Measurements from ENCODE around the gene GNAQ.
"Not testable (repeated sequence)": the region's sequence is repeated elsewhere in the genome, so short reads cannot be mapped to it uniquely, and the experiment has no call there.

Gene GNAQ

DNA sequence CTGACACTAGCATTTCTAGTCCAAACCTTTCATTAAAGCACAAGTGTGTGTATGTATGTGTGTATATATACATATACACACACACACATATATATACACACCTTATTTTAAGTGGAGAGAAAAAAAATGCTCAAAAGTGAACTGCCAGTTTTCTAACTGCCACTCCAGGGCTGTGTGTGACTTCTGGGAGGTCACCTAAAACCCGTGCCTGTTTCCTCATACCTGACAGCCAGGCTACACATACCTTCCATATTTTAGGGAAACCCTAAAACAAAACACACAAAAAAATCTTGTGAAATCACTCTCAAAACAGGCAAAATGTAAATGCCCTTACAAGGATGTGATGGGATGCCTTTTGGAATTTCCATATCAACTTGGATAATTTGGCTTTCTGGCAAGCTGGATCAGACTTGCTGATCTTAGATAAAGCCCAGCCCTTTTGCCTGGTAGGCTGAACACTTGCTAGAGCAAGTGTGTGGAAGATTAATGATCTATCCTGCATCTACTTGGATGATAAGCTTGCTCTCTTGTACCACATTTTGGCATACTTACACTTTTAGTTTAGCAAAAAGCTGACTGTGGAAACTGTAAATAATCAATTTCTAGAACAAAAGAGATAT, 127.8 kb downstream of the GNAQ start:
- no peak for DNase-seq (ENCODE audit: low spot score)

GRCh38 chr9:77901771-77902170, 129.8 kb downstream of the GNAQ start:
- DNase-seq (ENCODE audit: low spot score) = no peak

GRCh38 chr9:77901018-77901417, 130.6 kb downstream of the GNAQ start:
- DNase-seq (ENCODE audit: low spot score) = no peak

DNA sequence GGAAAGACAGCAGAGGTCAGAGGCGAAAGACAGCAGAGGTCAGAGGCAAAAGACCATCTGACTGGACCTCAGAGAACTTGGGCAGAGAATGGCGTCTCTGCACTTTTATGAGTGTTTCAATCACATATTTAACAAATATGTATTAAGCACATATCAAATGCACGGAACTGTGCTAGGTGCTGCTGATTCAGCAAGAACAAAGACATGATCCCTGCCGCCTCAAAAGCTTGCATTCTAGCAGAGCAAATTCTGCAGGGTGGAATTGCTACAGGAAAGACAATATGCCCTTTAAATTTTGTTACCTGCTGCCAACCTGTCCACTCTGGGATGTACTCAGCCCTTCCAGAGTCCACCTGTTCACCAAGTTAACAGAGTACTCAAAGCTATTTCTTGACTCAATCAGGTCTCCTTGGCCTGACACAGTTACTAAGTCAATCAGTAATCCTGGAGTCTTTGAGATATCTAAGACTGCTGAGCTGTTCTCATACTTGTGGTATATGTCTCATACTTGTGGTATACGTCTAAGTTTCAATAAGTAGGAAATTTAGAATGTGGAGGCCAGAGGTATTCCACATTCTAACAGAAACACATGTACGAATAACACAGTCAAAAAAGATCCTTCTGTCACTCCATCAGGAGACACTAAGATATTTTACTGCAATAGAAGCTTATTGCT, 131.8 kb downstream of the GNAQ start:
- no peak for DNase-seq (ENCODE audit: low spot score)

DNA sequence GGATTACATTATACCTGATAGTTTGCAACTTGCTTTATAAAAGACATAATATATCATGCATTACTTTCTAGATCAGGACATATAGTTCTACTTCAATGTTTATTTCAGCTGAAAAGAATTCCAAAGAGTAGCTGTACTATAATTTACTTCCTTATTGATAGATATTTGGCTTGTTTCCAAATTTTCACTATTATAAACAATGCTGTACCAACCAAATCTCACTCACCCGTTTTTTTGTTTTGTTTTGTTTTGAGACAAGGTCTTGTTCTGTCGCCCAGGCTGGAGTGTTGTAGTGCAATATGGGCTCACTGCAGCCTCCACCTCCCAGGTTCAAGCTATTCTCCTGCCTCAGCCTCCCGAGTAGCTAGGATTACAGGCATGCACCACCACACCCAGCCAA, 132.7 kb downstream of the GNAQ start:
- DNase-seq (ENCODE audit: low spot score) = no peak

- DNase-seq (ENCODE audit: low spot score) = peak; percentile 28
Observed at GRCh38 chr9:77896938-77897667, 134.5 kb downstream of the GNAQ start.

- no peak for DNase-seq (ENCODE audit: low spot score)
Observed at GRCh38 chr9:77896269-77896937, 135.2 kb downstream of the GNAQ start.

- DNase-seq (ENCODE audit: low spot score) = no peak
Observed at GRCh38 chr9:77893706-77894105, 137.9 kb downstream of the GNAQ start.

GRCh38 chr9:77892955-77893514, 138.6 kb downstream of the GNAQ start:
- DNase-seq (ENCODE audit: low spot score) = no peak

DNA sequence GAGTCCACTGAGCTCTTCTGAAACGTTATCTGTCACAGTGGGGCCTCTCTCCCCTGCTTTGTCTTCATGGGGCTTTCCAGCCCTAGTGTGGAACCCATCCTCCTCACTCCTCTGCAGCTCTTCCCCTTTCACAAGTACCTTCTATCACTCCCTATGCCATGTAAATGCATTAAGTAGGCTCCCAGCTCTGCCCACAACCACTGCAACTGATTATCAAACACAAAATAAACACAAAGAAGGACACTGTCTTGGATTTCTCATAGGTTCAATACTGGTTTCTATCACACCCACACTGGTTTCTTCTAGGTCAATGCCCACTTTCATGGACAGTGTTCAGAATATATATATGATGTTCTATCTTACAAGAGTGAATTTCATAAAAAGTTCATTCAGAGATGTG, 139.4 kb downstream of the GNAQ start:
- DNase-seq (ENCODE audit: low spot score) = no peak

DNA sequence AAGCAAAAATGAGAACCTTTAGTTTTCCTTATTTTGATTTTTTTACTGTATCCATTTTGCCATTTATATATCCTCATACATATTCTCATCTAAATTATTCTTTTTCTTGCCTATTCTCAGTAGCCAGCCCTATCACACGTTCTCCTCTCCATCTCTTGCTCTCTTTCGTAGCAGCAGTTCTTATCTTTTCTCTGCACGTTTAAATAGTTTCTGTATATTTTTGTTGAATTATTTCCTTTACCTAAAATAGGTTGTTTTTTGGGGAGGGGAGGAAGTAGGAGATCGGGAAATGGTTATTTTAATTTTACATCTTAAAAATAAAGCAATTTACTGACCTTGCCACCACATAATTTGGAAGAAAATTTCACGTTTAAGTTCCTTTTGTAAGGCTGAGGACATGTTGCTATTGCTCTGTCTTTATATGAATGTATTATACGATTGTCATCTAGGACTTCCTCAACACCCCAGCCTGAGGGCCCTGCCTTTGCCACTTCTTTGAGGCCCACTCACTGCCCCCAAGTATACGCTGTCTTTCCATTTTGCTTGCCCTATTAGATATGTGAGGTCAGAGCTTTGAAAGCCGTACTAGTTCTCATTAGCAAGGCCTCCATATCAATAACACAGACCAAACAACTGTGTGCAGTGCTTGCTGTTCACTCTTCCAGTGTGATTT, 140.3 kb downstream of the GNAQ start:
- DNase-seq (ENCODE audit: low spot score) = no peak

- DNase-seq (ENCODE audit: low spot score) = no peak
Observed at GRCh38 chr9:77887662-77888061, 143.9 kb downstream of the GNAQ start.

- DNase-seq (ENCODE audit: low spot score) = no peak
Observed at GRCh38 chr9:77885104-77885672, 146.4 kb downstream of the GNAQ start.

GRCh38 chr9:77883846-77884771, 147.5 kb downstream of the GNAQ start:
- DNase-seq (ENCODE audit: low spot score) = no peak

GRCh38 chr9:77883133-77883532, 148.5 kb downstream of the GNAQ start:
- no peak for DNase-seq (ENCODE audit: low spot score)

- DNase-seq (ENCODE audit: low spot score) = no peak
Observed at GRCh38 chr9:77882294-77882693, 149.3 kb downstream of the GNAQ start.

GRCh38 chr9:77881634-77882033, 150.0 kb downstream of the GNAQ start:
- not testable (repeated sequence) for DNase-seq (ENCODE audit: low spot score)

DNA sequence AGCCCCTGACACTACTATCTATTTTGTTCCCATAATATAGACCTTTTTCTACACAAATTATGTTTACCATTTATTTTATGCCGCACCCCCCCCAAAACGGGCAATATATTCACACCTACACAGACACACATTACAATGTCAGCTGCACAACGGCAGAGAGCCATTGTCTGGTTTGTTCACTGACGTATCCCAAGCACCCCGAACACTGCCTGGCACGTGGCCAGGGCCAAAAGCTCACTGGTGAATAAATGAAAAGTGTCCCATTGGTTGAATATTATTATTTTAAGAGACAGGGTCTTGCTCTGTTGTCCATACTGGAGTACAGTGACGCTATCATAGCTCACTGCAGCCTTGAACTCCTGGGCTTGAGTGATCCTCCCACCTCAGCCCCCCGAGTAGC, 150.5 kb downstream of the GNAQ start:
- no peak for DNase-seq (ENCODE audit: low spot score)

DNA sequence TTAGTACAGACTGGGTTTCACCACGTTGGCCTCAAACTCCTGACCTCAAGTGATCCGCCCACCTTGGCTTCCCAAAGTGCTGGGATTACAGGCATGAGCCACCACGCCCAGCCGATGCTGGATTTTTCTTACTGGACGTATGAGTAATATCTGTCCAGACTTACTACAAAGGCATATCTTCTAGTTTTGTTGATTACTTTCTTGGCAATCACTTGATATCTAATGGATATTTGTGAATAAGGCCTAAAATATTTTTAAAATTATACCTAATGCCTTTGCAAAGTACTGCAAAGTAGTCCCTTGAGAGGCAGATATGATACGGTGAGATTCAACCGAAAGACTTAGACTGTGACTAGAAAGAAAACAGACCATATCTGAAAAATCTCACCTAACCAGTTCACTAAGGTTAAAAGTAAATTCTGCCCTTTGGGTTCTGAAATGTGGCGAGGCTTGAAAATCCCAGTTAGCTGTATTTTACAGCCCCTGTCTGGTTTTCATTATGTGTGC, 152.1 kb downstream of the GNAQ start:
- DNase-seq (ENCODE audit: low spot score) = no peak

GRCh38 chr9:77878793-77879192, 152.8 kb downstream of the GNAQ start:
- DNase-seq (ENCODE audit: low spot score) = not testable (repeated sequence)

Data from NAMALWA (cell line).